HEK293 (cell line): Measurements from ENCODE around the gene GGA1.

Experiments
- GLIS1 ChIP-seq: fragments of 450-650 bp; formaldehyde crosslinking; IDR thresholded peaks from 2 replicates; pipeline ENCODE4 v1.5.1; 2016; ENCODE audit warnings: missing biosample characterization, missing genetic modification characterization
- HOXC10 ChIP-seq: sonication (generic); formaldehyde crosslinking; IDR thresholded peaks from 2 replicates; pipeline ENCODE4 v1.8.1; 2023; ENCODE audit warnings: mild to moderate bottlenecking, missing genetic modification reagents
- KLF10 ChIP-seq: fragments of 450-650 bp; IDR thresholded peaks from 2 replicates; pipeline ENCODE4 v1.5.1; 2018; ENCODE audit warnings: missing biosample characterization, mild to moderate bottlenecking, missing genetic modification characterization
- KLF8 ChIP-seq: fragments of 450-650 bp; formaldehyde crosslinking; IDR thresholded peaks from 2 replicates; pipeline ENCODE4 v1.5.1; 2016; ENCODE audit warnings: missing biosample characterization, missing genetic modification characterization
- SCRT2 ChIP-seq: fragments of 450-650 bp; formaldehyde crosslinking; IDR thresholded peaks from 2 replicates; pipeline ENCODE4 v1.5.1; 2016; ENCODE audit warnings: missing biosample characterization, missing genetic modification characterization
- ZFHX2 ChIP-seq: fragments of 450-650 bp; formaldehyde crosslinking; conservative IDR thresholded peaks from 2 replicates; pipeline ENCODE4 v1.5.1; 2016; ENCODE audit warnings: missing biosample characterization, missing genetic modification characterization
- ZIC2 ChIP-seq: fragments of 450-650 bp; formaldehyde crosslinking; IDR thresholded peaks from 2 replicates; pipeline ENCODE4 v1.5.1; 2016; ENCODE audit warnings: missing biosample characterization, missing genetic modification characterization
- ZNF132 ChIP-seq: fragments of 450-650 bp; formaldehyde crosslinking; IDR thresholded peaks from 2 replicates; pipeline ENCODE4 v1.5.1; 2017; ENCODE audit warnings: missing biosample characterization, missing genetic modification characterization, borderline replicate concordance
- ZNF324 ChIP-seq: fragments of 450-650 bp; formaldehyde crosslinking; IDR thresholded peaks from 2 replicates; pipeline ENCODE4 v1.5.1; 2016; ENCODE audit warnings: missing biosample characterization, missing genetic modification characterization
- ZNF341 ChIP-seq: fragments of 450-650 bp; formaldehyde crosslinking; IDR thresholded peaks from 2 replicates; pipeline ENCODE4; 2016; ENCODE audit warnings: low read depth, missing biosample characterization, missing genetic modification characterization
- ZNF404 ChIP-seq: fragments of 450-650 bp; formaldehyde crosslinking; IDR thresholded peaks from 2 replicates; pipeline ENCODE4 v1.5.1; 2017; ENCODE audit warnings: missing biosample characterization, missing genetic modification characterization
- ZNF548 ChIP-seq: fragments of 450-650 bp; formaldehyde crosslinking; IDR thresholded peaks from 2 replicates; pipeline ENCODE4 v1.5.1; 2016; ENCODE audit warnings: missing biosample characterization, missing genetic modification characterization
- ZNF654 ChIP-seq: fragments of 450-650 bp; formaldehyde crosslinking; IDR thresholded peaks from 2 replicates; pipeline ENCODE4 v1.5.1; 2016; ENCODE audit warnings: low read depth, missing biosample characterization, missing genetic modification characterization
- ZSCAN23 ChIP-seq: fragments of 450-650 bp; formaldehyde crosslinking; IDR thresholded peaks from 2 replicates; pipeline ENCODE4 v1.5.1; 2016; ENCODE audit warnings: missing biosample characterization, missing genetic modification characterization
- ZXDB ChIP-seq: fragments of 450-650 bp; formaldehyde crosslinking; IDR thresholded peaks from 2 replicates; pipeline ENCODE4 v1.5.1; 2016; ENCODE audit warnings: missing biosample characterization, missing genetic modification characterization
- TF ChIP-seq, protein P1 (sequence below): fragments of 450-650 bp; formaldehyde crosslinking; IDR thresholded peaks from 2 replicates; pipeline ENCODE4 v1.5.1; 2016; ENCODE audit warnings: missing biosample characterization, missing genetic modification characterization, borderline replicate concordance
- TF ChIP-seq, protein P2 (sequence below): fragments of 450-650 bp; formaldehyde crosslinking; IDR thresholded peaks from 2 replicates; pipeline ENCODE4 v1.5.1; 2016; ENCODE audit warnings: missing biosample characterization, missing genetic modification characterization
- TF ChIP-seq, protein P3 (sequence below): fragments of 450-650 bp; formaldehyde crosslinking; IDR thresholded peaks from 2 replicates; pipeline ENCODE4 v1.5.1; 2016; ENCODE audit warnings: missing biosample characterization, missing genetic modification characterization, borderline replicate concordance
- TF ChIP-seq, protein P4 (sequence below): fragments of 450-650 bp; formaldehyde crosslinking; IDR thresholded peaks from 2 replicates; pipeline ENCODE4 v1.5.1; 2017; ENCODE audit warnings: missing biosample characterization, missing genetic modification characterization
- TF ChIP-seq, protein P5 (sequence below): fragments of 450-650 bp; formaldehyde crosslinking; IDR thresholded peaks from 2 replicates; pipeline ENCODE4 v1.5.1; 2016; ENCODE audit warnings: missing biosample characterization, missing genetic modification characterization
- TF ChIP-seq, protein P6 (sequence below): fragments of 450-650 bp; IDR thresholded peaks from 2 replicates; pipeline ENCODE4 v1.5.1; 2018; ENCODE audit warnings: missing biosample characterization, missing genetic modification characterization
- TF ChIP-seq, protein P7 (sequence below): fragments of 450-650 bp; formaldehyde crosslinking; IDR thresholded peaks from 2 replicates; pipeline ENCODE4 v1.5.0; 2017; ENCODE audit warnings: missing biosample characterization, missing genetic modification characterization, borderline replicate concordance

GGA1 gene

DNA sequence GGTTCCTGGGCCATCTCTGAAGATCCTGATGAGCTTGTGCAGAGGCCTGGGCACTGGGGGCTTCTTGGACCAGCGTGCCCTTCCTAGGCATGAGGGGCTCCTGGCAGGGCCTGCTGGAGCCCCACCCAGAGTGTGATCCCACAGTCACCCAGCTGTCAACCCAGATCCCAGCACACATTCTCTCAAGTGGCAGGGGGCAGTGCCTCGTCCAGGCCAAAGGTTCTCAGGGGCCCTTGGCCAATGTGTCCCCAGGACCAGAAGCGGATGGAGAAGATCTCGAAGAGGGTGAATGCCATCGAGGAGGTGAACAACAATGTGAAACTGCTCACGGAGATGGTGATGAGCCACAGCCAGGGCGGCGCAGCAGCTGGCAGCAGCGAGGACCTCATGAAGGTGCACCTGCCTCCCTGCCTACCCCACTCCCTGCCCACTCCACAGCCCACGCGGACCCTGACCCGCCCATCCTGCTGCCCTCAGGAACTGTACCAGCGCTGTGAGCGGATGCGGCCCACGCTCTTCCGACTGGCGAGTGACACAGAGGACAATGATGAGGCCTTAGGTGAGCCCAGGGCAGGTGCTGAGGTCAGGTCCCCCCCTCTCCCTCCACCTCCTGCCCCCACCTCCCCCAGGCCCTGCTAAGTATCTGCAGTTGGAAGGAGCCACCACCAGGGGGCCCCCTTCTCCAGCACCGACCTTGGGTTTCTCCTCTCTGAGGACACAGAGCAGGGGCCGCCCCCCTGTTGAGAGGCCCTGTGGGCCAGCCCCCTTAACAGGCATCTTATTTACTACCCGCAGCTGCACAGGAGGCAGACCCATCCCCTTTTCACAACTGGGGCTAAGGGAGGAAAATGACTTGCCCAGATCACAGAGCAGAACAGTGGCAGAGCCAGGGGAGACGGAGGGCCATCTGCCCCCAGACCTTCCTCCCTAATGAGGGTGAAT, 14.7 kb downstream of the GGA1 start (continued):
- TF ChIP-seq, protein P1, sequence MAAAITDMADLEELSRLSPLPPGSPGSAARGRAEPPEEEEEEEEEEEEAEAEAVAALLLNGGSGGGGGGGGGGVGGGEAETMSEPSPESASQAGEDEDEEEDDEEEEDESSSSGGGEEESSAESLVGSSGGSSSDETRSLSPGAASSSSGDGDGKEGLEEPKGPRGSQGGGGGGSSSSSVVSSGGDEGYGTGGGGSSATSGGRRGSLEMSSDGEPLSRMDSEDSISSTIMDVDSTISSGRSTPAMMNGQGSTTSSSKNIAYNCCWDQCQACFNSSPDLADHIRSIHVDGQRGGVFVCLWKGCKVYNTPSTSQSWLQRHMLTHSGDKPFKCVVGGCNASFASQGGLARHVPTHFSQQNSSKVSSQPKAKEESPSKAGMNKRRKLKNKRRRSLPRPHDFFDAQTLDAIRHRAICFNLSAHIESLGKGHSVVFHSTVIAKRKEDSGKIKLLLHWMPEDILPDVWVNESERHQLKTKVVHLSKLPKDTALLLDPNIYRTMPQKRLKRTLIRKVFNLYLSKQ (tag by site-specific recombination), result no peak
- TF ChIP-seq HOXC10 (CRISPR knock-in tag) (no peak), ZNF324 (no peak), GLIS1 (tag by site-specific recombination) (no peak; the same call in 1 of the 2 replicates), ZXDB (0 out of 2 replicates have a peak, but pooled peaks have one; percentile 29), SCRT2 (no peak), ZNF132 (no peak), ZNF654 (tag by site-specific recombination) (peak; percentile 39), ZNF341 (tag by site-specific recombination) (no peak), ZNF404 (tag by site-specific recombination) (no peak), ZNF548 (tag by site-specific recombination) (no peak), KLF10 (tag by site-specific recombination) (no peak), KLF8 (tag by site-specific recombination) (no peak), ZFHX2 (peak; percentile 95), ZSCAN23 (tag by site-specific recombination) (no peak), ZIC2 (tag by site-specific recombination) (peak; percentile 66)
- TF ChIP-seq, protein P2, sequence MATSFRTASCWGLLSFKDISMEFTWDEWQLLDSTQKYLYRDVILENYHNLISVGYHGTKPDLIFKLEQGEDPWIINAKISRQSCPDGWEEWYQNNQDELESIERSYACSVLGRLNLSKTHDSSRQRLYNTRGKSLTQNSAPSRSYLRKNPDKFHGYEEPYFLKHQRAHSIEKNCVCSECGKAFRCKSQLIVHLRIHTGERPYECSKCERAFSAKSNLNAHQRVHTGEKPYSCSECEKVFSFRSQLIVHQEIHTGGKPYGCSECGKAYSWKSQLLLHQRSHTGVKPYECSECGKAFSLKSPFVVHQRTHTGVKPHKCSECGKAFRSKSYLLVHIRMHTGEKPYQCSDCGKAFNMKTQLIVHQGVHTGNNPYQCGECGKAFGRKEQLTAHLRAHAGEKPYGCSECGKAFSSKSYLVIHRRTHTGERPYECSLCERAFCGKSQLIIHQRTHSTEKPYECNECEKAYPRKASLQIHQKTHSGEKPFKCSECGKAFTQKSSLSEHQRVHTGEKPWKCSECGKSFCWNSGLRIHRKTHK (tag by site-specific recombination), result no peak
- TF ChIP-seq, protein P3, sequence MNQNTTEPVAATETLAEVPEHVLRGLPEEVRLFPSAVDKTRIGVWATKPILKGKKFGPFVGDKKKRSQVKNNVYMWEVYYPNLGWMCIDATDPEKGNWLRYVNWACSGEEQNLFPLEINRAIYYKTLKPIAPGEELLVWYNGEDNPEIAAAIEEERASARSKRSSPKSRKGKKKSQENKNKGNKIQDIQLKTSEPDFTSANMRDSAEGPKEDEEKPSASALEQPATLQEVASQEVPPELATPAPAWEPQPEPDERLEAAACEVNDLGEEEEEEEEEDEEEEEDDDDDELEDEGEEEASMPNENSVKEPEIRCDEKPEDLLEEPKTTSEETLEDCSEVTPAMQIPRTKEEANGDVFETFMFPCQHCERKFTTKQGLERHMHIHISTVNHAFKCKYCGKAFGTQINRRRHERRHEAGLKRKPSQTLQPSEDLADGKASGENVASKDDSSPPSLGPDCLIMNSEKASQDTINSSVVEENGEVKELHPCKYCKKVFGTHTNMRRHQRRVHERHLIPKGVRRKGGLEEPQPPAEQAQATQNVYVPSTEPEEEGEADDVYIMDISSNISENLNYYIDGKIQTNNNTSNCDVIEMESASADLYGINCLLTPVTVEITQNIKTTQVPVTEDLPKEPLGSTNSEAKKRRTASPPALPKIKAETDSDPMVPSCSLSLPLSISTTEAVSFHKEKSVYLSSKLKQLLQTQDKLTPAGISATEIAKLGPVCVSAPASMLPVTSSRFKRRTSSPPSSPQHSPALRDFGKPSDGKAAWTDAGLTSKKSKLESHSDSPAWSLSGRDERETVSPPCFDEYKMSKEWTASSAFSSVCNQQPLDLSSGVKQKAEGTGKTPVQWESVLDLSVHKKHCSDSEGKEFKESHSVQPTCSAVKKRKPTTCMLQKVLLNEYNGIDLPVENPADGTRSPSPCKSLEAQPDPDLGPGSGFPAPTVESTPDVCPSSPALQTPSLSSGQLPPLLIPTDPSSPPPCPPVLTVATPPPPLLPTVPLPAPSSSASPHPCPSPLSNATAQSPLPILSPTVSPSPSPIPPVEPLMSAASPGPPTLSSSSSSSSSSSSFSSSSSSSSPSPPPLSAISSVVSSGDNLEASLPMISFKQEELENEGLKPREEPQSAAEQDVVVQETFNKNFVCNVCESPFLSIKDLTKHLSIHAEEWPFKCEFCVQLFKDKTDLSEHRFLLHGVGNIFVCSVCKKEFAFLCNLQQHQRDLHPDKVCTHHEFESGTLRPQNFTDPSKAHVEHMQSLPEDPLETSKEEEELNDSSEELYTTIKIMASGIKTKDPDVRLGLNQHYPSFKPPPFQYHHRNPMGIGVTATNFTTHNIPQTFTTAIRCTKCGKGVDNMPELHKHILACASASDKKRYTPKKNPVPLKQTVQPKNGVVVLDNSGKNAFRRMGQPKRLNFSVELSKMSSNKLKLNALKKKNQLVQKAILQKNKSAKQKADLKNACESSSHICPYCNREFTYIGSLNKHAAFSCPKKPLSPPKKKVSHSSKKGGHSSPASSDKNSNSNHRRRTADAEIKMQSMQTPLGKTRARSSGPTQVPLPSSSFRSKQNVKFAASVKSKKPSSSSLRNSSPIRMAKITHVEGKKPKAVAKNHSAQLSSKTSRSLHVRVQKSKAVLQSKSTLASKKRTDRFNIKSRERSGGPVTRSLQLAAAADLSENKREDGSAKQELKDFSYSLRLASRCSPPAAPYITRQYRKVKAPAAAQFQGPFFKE (tag by site-specific recombination), result no peak
- TF ChIP-seq, protein P4, sequence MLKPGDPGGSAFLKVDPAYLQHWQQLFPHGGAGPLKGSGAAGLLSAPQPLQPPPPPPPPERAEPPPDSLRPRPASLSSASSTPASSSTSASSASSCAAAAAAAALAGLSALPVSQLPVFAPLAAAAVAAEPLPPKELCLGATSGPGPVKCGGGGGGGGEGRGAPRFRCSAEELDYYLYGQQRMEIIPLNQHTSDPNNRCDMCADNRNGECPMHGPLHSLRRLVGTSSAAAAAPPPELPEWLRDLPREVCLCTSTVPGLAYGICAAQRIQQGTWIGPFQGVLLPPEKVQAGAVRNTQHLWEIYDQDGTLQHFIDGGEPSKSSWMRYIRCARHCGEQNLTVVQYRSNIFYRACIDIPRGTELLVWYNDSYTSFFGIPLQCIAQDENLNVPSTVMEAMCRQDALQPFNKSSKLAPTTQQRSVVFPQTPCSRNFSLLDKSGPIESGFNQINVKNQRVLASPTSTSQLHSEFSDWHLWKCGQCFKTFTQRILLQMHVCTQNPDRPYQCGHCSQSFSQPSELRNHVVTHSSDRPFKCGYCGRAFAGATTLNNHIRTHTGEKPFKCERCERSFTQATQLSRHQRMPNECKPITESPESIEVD (tag by site-specific recombination), result no peak
- TF ChIP-seq, protein P5, sequence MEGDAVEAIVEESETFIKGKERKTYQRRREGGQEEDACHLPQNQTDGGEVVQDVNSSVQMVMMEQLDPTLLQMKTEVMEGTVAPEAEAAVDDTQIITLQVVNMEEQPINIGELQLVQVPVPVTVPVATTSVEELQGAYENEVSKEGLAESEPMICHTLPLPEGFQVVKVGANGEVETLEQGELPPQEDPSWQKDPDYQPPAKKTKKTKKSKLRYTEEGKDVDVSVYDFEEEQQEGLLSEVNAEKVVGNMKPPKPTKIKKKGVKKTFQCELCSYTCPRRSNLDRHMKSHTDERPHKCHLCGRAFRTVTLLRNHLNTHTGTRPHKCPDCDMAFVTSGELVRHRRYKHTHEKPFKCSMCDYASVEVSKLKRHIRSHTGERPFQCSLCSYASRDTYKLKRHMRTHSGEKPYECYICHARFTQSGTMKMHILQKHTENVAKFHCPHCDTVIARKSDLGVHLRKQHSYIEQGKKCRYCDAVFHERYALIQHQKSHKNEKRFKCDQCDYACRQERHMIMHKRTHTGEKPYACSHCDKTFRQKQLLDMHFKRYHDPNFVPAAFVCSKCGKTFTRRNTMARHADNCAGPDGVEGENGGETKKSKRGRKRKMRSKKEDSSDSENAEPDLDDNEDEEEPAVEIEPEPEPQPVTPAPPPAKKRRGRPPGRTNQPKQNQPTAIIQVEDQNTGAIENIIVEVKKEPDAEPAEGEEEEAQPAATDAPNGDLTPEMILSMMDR, result peak; percentile 38; the same call in 1 of the 2 replicates
- TF ChIP-seq, protein P6, sequence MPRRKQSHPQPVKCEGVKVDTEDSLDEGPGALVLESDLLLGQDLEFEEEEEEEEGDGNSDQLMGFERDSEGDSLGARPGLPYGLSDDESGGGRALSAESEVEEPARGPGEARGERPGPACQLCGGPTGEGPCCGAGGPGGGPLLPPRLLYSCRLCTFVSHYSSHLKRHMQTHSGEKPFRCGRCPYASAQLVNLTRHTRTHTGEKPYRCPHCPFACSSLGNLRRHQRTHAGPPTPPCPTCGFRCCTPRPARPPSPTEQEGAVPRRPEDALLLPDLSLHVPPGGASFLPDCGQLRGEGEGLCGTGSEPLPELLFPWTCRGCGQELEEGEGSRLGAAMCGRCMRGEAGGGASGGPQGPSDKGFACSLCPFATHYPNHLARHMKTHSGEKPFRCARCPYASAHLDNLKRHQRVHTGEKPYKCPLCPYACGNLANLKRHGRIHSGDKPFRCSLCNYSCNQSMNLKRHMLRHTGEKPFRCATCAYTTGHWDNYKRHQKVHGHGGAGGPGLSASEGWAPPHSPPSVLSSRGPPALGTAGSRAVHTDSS (tag by site-specific recombination), result no peak
- TF ChIP-seq, protein P7, sequence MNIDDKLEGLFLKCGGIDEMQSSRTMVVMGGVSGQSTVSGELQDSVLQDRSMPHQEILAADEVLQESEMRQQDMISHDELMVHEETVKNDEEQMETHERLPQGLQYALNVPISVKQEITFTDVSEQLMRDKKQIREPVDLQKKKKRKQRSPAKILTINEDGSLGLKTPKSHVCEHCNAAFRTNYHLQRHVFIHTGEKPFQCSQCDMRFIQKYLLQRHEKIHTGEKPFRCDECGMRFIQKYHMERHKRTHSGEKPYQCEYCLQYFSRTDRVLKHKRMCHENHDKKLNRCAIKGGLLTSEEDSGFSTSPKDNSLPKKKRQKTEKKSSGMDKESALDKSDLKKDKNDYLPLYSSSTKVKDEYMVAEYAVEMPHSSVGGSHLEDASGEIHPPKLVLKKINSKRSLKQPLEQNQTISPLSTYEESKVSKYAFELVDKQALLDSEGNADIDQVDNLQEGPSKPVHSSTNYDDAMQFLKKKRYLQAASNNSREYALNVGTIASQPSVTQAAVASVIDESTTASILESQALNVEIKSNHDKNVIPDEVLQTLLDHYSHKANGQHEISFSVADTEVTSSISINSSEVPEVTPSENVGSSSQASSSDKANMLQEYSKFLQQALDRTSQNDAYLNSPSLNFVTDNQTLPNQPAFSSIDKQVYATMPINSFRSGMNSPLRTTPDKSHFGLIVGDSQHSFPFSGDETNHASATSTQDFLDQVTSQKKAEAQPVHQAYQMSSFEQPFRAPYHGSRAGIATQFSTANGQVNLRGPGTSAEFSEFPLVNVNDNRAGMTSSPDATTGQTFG (tag by site-specific recombination), result no peak
